ENCODE results near the gene CNIH3. TPM values are rescaled to one million over a fixed set of nuclear protein-coding genes. Genes with fewer than 3 reads are reported as not detected.

The CNIH3 gene
- total RNA-seq, 1 donor from 2014 or later, result 1.7 TPM

DNA sequence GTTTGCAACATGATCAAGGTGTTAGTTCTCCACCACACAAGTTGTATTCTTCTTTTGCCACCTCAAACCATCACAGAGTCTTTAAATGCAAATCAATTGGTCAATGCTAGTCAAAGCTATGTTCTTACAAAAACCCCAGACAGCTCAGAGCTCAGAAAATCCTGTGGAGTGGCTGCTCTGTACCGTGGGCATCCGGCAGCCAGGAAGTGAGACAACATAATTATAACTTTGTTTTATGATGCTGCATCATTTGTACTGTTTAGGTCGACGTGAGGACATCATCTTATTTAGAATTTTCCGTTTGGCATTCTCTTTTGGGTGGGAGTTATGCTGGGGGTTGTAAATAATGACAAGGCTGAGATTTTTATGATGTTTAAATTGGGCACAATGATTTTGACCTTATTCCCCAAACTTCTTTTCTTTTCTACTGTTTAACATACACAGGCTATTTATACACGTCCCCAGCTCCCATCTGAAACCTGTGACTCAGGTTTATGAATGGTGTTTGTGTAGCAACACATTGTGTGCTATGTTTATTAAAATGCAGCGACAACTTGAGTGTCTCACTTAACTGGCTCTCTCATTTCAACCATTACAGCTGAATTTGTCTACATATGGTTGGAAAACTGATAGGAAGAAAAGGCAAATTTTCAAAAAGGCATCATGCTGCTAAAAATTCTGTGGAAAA, 124.0 kb downstream of the CNIH3 start:
- no peak for DNase-seq (ENCODE audit: low spot score)
- ATAC-seq, result no peak

- DNase-seq (ENCODE audit: low spot score), result no peak
These were observed 124.6 kb downstream of the CNIH3 start for GRCh38 chr1:224740685-224741052.

GRCh38 chr1:224742349-224742748, 126.2 kb downstream of the CNIH3 start:
- DNase-seq (ENCODE audit: low spot score), result no peak
- ATAC-seq, result no peak

More at GRCh38 chr1:224740685-224741052, 124.6 kb downstream of the CNIH3 start:
- no peak for ATAC-seq

DNA sequence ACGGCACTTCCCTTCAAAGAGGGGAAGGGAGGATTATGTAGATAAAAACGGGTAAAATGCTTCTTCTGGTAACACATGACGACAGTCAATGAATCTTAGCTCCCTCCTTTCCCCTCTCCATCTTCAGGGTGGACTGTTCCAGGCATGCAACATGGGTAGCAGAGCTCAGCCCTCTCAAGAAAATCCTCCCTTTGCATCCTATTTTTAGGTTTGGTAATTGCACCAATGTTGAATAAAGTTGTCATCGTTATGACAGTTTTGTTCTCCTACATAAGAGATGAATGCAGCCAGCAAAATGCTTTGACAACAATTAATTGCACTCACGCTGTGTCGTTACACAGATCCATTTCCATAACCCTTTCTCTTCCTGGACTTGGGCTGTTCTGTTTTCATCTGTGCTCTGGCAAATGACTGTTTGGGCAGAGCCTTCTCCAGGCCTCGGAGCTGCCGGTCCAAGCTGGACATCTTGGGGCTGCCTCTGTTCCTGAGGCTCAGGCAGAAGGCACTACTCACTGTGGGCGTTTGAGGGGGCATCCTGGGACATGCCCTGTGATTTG, 127.6 kb downstream of the CNIH3 start:
- no peak for DNase-seq (ENCODE audit: low spot score)
- ATAC-seq, result no peak

- DNase-seq (ENCODE audit: low spot score) (no peak), ATAC-seq (no peak)
These were observed 128.4 kb downstream of the CNIH3 start for GRCh38 chr1:224744521-224744920.

DNA sequence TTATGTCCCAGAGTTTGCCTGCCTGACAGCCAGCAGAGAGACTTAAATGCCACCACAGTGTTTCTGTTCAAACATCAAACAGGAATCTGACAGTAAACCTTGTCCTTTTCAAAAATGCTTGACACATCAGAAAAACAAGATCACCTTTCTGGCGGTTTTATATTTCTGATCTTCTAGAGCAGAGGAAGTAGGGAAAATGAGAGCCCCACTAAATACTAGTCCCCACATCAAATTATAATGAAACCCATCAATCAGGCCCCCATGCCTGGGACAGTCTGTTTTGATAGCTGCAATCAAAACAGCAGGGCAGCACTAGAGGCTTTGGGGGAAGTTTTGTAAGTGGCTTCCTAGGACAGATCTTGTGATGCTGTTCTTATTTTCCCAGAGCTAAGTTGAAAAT, 129.3 kb downstream of the CNIH3 start:
- ATAC-seq (no peak), DNase-seq (ENCODE audit: low spot score) (no peak)

- DNase-seq (ENCODE audit: low spot score) (no peak), ATAC-seq (no peak)
These were observed 129.8 kb downstream of the CNIH3 start for GRCh38 chr1:224745924-224746323.

DNA sequence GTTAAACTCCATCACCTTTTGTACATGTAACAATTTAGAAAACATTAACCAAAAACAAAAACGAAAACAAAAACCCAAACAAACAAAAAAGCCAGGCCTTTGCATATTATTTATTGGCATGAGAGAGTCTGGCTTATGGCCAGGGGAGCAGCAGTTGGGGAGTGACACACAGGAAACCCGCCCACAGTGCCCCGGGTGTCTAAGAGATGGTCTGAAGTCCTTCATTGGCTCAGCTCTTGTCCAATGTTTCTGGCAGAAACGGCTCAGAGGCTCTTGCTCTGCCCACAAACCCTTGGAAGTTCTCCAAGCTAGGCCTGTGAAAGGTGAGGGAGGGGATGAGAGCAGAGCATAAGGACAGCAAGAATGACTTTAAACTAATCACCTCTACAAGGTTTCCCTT, 131.5 kb downstream of the CNIH3 start:
- ATAC-seq (peak; percentile 39), DNase-seq (ENCODE audit: low spot score) (no peak)

DNA sequence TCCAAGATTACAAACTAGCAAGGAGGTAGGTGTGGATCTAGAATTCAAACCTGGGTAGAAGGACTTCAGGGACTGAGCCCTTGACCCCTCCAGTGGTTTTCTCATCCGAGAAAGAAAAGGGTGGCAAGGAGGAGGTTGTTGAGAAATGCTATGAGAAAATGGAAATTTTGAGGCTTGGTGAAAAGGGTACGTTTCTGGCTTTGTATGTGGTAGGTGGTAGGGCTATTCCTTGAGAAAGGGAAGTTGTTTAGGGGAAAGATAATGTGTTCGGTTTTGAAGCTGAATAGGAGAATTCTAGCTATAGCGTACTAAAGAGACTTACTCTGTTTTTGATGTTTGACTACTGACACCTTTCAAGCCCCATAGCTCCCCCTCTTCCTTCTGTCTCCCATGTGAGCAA, 133.8 kb downstream of the CNIH3 start:
- ATAC-seq (no peak), DNase-seq (ENCODE audit: low spot score) (no peak)

- DNase-seq (ENCODE audit: low spot score), result no peak
- ATAC-seq, result no peak
These were observed 135.7 kb downstream of the CNIH3 start for GRCh38 chr1:224751624-224752311.

GRCh38 chr1:224753491-224753890, 137.4 kb downstream of the CNIH3 start:
- DNase-seq (ENCODE audit: low spot score), result no peak
- ATAC-seq, result no peak

DNA sequence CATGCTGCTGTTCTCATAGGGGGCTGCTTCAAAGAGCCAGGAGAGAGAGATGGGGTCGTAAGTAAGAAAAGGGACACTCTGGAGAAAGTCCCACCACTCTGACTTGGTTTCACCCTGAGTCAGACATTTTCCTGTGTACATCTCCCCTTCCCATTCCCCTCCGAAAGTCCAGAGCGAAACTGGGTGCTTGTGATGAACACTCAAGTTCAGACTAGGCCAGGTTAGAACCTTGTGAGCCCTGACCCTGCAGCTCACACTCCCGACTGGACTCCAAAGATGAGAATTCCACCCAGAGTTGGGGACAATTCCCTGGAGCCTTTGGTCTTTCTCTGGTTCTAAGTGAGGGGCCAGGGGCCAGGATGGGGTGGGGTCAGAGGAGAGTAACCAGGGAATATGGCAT, 139.5 kb downstream of the CNIH3 start:
- ATAC-seq, result no peak
- no peak for DNase-seq (ENCODE audit: low spot score)

DNA sequence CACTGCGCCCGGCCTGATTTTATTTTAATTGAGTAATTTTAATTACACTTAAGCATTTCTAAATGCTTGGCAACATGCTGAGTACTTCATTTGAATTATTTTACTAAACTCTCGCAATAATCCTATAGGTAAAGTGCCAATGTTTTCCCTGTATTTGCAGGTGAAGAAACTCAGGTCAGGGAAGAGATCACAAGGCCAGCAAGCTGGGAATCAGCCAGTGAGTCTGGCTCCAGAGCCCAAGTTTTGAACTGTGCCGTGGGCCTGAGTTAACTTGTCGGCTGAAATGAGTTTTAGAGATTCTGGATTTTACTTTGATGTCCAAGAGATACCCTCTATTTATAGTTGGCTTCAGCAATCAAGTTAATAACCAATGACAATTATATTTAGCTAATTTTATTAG, 141.4 kb downstream of the CNIH3 start:
- DNase-seq (ENCODE audit: low spot score), result peak; percentile 75
- peak; percentile 88 for ATAC-seq

GRCh38 chr1:224759135-224759534, 143.0 kb downstream of the CNIH3 start:
- DNase-seq (ENCODE audit: low spot score) (no peak), ATAC-seq (no peak)

- DNase-seq (ENCODE audit: low spot score) (no peak), ATAC-seq (no peak)
These were observed 143.6 kb downstream of the CNIH3 start for GRCh38 chr1:224759681-224760091.

- ATAC-seq, result no peak
- no peak for DNase-seq (ENCODE audit: low spot score)
These were observed 144.0 kb downstream of the CNIH3 start for GRCh38 chr1:224760163-224760562.

DNA sequence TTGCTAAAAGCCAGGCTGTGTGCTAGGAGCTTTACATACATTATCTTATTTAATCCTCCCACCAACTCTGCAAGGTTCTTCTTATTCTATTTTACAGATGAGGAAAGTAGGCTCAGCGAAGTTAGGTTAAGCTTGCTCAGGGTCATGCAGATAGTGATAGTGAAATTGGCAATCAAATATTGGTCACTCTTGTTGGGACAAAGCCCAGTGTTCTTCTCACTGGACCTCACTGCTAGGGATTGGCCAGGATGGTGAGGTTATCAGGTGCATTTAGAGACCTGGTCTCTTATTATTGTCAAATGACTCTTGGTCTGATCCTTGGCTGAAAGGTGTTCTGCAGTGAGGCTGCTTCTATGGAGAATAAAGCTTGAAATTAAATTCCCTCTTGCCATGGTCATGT, 145.1 kb downstream of the CNIH3 start:
- ATAC-seq (peak; percentile 76), DNase-seq (ENCODE audit: low spot score) (no peak)

- DNase-seq (ENCODE audit: low spot score), result no peak
- no peak for ATAC-seq
These were observed 145.9 kb downstream of the CNIH3 start for GRCh38 chr1:224762046-224762445.

GRCh38 chr1:224762701-224763100, 146.6 kb downstream of the CNIH3 start:
- no peak for ATAC-seq
- DNase-seq (ENCODE audit: low spot score), result no peak

DNA sequence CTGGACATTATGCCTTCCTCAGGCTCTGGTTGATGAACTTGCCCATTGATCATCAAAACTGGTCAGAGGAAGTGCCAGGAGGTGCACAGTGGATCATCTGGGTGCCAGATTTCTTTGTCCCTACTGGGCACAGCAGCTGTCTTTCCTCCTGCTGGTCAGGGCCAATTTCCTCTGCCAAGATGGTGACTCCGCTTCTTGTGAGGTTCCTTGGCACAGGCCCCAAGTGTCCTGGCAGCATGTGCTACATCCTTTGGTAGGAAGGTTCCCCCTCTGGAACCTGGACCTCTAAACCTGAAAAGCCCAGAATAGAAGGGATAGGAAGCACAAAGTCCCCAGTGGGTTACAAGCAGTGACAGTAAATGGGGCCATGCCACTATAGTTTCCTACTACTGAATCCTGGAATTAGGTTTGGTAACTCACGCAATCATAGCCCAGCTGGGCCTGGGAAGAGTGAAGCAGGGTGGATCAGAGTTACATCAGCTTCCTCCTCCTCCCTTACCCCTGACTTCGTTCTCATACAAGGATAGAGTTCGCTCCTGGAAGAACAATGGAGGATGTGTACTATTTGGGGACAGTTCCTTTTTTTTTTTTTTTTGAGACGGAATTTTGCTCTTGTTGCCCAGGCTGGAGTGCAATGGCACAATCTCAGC, 147.1 kb downstream of the CNIH3 start:
- ATAC-seq (no peak), DNase-seq (ENCODE audit: low spot score) (no peak)

- ATAC-seq, result no peak
These were observed 150.1 kb downstream of the CNIH3 start for GRCh38 chr1:224766266-224766665.

DNA sequence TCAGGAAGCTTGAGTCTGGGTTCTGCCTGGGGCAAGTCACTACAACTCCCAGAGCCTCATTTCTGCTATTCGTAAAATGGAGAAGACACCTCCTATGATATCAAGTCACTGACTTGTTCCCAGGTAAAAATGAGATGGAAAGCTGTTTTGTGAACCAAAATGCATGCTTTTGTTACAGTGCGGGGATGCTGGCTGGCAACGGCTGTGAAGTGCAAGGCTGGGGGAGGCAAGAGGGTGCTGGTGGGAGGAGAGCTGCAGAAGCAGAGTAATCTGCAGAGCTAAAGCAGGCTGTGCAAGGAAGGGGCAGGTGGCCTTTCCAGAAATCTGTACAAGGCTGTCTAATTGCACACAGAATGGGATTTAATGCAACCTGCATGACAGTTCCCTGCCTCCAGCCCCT, 150.9 kb downstream of the CNIH3 start:
- no peak for ATAC-seq
- no peak for DNase-seq (ENCODE audit: low spot score)

More at GRCh38 chr1:224766266-224766665, 150.1 kb downstream of the CNIH3 start:
- no peak for DNase-seq (ENCODE audit: low spot score)
